Adrenal gland (tissue), 12 donors: ENCODE results near the gene MAP3K14. TPM values are rescaled to one million over a fixed set of nuclear protein-coding genes. Genes with fewer than 3 reads are reported as not detected.
A peak's percentile ranks its signal among the peaks of the same experiment; 100 is the strongest.
"Not testable (repeated sequence)": the region's sequence is repeated elsewhere in the genome, so short reads cannot be mapped to it uniquely, and the experiment has no call there.

ENCODE experiments used
- DNase-seq, 7 donors: peaks; one replicate each; pipeline ENCODE4 v3.0.0-alpha.2; 2019 to 2020
- H3K27ac ChIP-seq, 5 donors: fragments of 200-600 bp; sonication (generic) in 4 of 5; 1 replicate in 3 of 5; 2 replicates in 2 of 5; pipeline versions ENCODE4 v1.5.1 to v1.8.0; 2016 to 2020; ENCODE audit warnings: mild to moderate bottlenecking in 1 of 5
- H3K27me3 ChIP-seq: fragments of 200-600 bp; 2 replicates; pipeline ENCODE4 v1.8.0; 2021
- H3K36me3 ChIP-seq, 2 donors: fragments of 200-600 bp; replicated peaks in 1 of 2; 1 replicate in 1 of 2; 2 replicates in 1 of 2; pipeline versions ENCODE4 v1.5.1 to v1.8.0; 2018 to 2022
- H3K4me1 ChIP-seq, 2 donors: fragments of 200-600 bp; replicated peaks in 1 of 2; 1 replicate in 1 of 2; 2 replicates in 1 of 2; pipeline versions ENCODE4 v1.5.1 to v1.8.0; 2018 to 2021
- H3K4me3 ChIP-seq, 4 donors: fragments of 200-600 bp; sonication (generic) in 3 of 4; one replicate each; pipeline ENCODE4 v1.5.1; 2016 to 2018
- H3K9me3 ChIP-seq, 3 donors: fragments of 200-600 bp; sonication (generic) in 1 of 3; replicated peaks in 1 of 3; 1 replicate in 2 of 3; 2 replicates in 1 of 3; pipeline versions ENCODE4 v1.5.1 to v1.8.0; 2016 to 2021
- POLR2A ChIP-seq, 2 donors: fragments of 450-650 bp; IDR thresholded peaks; one replicate each; pipeline ENCODE4 v1.6.1; 2017; ENCODE audit warnings: antibody characterized with exemption in 2 of 2, mild to moderate bottlenecking in 2 of 2, moderate library complexity in 1 of 2
- WGBS, 4 donors: extraction: QIAGEN DNeasy Blood & Tissue Kit in 2 of 4; methylation state at CpG; one replicate each; pipeline versions ENCODE4 v1.1.5 to v1.1.7; 2013 to 2017; 5-methylcytosine and 5-hydroxymethylcytosine counted together
- intact Hi-C, 2 donors: fragments of 100-400 bp; cut with DNase I; formaldehyde crosslinking; loops; one replicate each; pipeline versions ENCODE4 v1.14.1 to v1.15.0; 2022 to 2023
- polyA plus RNA-seq, 3 donors: library from polyadenylated mRNA; stranded (reverse); fragments of 200-250 nt in 2 of 3; fragments of 350-450 nt in 1 of 3; fragmentation: Illumina TruSeq in 1 of 3; extraction: RNeasy Lipid Tissue Mini Kit (QIAGEN cat#74804) in 1 of 3; gene quantifications; one replicate each; pipeline ENCODE4 v1.2.3, GENCODE V29; 2013 to 2014
- total RNA-seq, 9 donors: library from RNA; depleted of rRNA in 4 of 9; stranded (reverse); fragments of >200 nt in 4 of 9; fragments of 120-200 nt in 1 of 9; fragmentation: NEBNext Ultra II Directional in 1 of 9; extraction: Animal tissue kit (Norgen Biotek cat#: 25700) in 1 of 9; gene quantifications; one replicate each; pipeline versions ENCODE4 v1.1.0 to v1.2.4, GENCODE V29; 2013 to 2023
- TF ChIP-seq, protein P1 (sequence below), 6 experiments: fragments of 450-650 bp in 4 of 6; fragments of 200-600 bp in 2 of 6; sonication (generic) in 1 of 6; IDR thresholded peaks; 1 replicate in 5 of 6; 2 replicates in 1 of 6; pipeline versions ENCODE4 v1.5.1 to v1.8.0; 2016 to 2021; ENCODE audit warnings: antibody characterized with exemption in 6 of 6, mild to moderate bottlenecking in 2 of 6, moderate library complexity in 1 of 6
- donor health status: healthy with polysubstance abuse.
- donor health status: Bipolar disorder and iron deficiency.
- donor health status: DM: yes; HTN: yes; CAD: no.
- donor health status: DM: no; HTN: no; CAD: no.
- donor health status: DM: no; HTN: no; CAD: no.
- donor health status: DM: yes; HTN: yes; CAD: no.

Gene MAP3K14
- total and polyA plus RNA-seq, 12 donors = 2.4 to 14.7 (median 7.2) TPM

DNA sequence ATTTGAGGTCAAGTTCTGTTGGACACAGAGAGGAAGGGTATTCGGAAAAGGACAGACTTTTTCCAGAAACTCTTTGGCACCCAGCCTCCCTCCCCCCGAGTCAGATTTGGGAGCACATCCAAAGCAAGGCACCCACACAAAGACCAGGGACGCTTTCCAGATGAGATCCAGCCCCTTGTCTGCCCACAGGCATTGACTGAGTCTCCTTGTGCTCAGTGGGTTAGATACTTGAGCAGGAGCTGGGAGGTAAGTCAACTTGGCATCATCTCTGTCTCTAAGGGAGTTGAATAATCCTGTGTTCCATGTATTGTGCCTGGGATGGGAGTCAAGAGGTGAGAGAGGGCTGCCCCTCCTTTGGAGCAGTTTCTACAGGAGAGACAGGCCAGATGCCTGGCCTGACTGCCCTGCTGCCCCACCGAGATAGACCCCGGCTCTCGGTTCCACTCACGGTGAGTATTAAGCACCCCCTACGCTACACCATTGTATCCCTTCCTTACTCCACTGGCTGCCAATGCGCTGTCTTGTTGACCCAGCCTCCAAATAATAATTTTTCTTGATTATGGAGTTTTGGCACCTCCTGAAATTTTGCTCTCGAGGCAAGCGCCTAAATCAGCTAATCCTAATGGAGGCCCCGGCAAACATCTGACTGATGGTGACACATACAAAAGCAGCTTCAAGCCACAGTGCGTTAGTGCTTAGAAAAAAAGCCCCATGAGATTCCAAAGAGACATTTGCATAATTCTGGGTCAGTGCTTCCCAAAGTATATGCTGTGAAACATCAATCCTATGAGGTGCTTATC lies 29.6 kb upstream of the MAP3K14 start:
- intact Hi-C loops = no loop called here
- H3K9me3 ChIP-seq = no peaks in the 10 kb centered on the region
- H3K27ac ChIP-seq = peak overlapping the region in 1 of 5 donors; percentile 57
- TF ChIP-seq, protein P1, sequence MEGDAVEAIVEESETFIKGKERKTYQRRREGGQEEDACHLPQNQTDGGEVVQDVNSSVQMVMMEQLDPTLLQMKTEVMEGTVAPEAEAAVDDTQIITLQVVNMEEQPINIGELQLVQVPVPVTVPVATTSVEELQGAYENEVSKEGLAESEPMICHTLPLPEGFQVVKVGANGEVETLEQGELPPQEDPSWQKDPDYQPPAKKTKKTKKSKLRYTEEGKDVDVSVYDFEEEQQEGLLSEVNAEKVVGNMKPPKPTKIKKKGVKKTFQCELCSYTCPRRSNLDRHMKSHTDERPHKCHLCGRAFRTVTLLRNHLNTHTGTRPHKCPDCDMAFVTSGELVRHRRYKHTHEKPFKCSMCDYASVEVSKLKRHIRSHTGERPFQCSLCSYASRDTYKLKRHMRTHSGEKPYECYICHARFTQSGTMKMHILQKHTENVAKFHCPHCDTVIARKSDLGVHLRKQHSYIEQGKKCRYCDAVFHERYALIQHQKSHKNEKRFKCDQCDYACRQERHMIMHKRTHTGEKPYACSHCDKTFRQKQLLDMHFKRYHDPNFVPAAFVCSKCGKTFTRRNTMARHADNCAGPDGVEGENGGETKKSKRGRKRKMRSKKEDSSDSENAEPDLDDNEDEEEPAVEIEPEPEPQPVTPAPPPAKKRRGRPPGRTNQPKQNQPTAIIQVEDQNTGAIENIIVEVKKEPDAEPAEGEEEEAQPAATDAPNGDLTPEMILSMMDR (IDR thresholded peaks at IDR 0.05) = no peak
- no peak for TF ChIP-seq POLR2A (IDR thresholded peaks at IDR 0.05)
- 69 to 89% (median 84%) methylated on average over 10 to 13 of the region's 13 CpGs for WGBS, 4 donors
- no peaks in the 10 kb centered on the region for H3K36me3 ChIP-seq
- H3K4me3 ChIP-seq = no peak overlapping the region
- H3K4me1 ChIP-seq = peaks cover 0 to 8% of the 10 kb centered on the region in 2 donors
- H3K27me3 ChIP-seq = no peaks in the 10 kb centered on the region
- peak in 1 of 7 donors; percentile 46 for DNase-seq

DNA sequence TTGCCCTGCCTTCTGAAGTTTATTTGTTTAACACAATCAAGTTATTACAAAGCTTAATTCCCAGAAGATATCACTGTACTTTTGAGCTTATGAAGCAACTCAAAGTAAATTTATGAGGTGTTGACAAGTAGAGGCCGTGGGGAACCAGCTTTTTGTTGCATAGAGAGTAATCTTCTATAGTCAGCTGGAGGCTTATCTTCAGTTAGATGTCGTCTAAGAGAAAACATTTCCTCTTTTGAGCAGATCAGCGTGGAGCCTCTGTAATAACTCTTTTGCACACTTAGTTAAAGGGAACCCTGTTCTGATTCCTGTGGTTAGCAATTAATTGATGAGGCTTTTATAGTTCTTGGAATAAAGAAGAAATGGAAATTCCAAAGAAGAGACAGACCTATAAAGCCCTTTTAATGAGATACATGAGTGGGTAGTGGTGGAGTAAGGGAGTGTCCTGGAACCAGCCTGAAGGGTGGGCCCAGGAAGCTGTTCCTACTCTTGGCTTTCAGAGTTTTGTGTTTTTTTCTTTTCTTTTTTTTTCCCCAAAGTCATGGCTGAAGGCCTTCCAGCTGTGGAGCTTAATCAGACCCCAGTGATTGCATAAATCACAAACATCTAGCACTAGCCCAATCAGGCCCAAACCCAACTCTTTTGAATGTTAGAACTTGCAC lies 28.9 kb upstream of the MAP3K14 start:
- no peaks in the 10 kb centered on the region for H3K36me3 ChIP-seq
- 9 to 33% (median 21%) methylated on average over 3 of the region's 3 CpGs for WGBS, 4 donors
- no peaks in the 10 kb centered on the region for H3K27me3 ChIP-seq
- no peak overlapping the region for H3K4me3 ChIP-seq
- H3K4me1 ChIP-seq = peaks cover 0 to 8% of the 10 kb centered on the region in 2 donors
- peak in 3 of 7 donors; percentile 42 to 53 (median 48) for DNase-seq
- intact Hi-C loops = no loop called here
- TF ChIP-seq POLR2A (IDR thresholded peaks at IDR 0.05) = no peak
- TF ChIP-seq, protein P1 (IDR thresholded peaks at IDR 0.05) = no peak
- H3K9me3 ChIP-seq = no peaks in the 10 kb centered on the region
- H3K27ac ChIP-seq = peak overlapping the region in 2 of 5 donors; percentile 26 to 74

DNA sequence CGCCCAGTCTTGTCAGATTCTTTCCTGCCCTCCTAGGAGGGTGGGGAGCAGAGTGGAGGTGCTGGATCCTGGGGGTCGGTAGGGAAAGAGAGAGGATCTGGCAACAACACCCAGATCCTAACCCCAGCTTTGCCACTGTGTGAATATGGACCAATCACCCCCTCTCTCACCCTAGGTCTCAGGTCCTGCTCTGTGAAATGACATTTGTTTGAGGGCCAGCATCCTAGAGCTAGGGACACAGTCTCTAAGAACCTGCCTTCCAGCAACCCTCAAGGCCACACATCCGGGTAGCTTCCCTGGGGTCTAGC lies 28.4 kb upstream of the MAP3K14 start:
- WGBS, 4 donors = 59 to 80% (median 72%) methylated on average over 3 of the region's 3 CpGs
- no peak for DNase-seq
- Histone ChIP-seq H3K4me3 (no peak overlapping the region), H3K27ac (peak overlapping the region in 2 of 5 donors; percentile 26 to 74), H3K36me3 (no peaks in the 10 kb centered on the region), H3K9me3 (no peaks in the 10 kb centered on the region), H3K4me1 (peaks cover 0 to 8% of the 10 kb centered on the region in 2 donors), H3K27me3 (no peaks in the 10 kb centered on the region)
- TF ChIP-seq, protein P1 (IDR thresholded peaks at IDR 0.05) = no peak
- no peak for TF ChIP-seq POLR2A (IDR thresholded peaks at IDR 0.05)
- intact Hi-C loops = no loop called here

DNA sequence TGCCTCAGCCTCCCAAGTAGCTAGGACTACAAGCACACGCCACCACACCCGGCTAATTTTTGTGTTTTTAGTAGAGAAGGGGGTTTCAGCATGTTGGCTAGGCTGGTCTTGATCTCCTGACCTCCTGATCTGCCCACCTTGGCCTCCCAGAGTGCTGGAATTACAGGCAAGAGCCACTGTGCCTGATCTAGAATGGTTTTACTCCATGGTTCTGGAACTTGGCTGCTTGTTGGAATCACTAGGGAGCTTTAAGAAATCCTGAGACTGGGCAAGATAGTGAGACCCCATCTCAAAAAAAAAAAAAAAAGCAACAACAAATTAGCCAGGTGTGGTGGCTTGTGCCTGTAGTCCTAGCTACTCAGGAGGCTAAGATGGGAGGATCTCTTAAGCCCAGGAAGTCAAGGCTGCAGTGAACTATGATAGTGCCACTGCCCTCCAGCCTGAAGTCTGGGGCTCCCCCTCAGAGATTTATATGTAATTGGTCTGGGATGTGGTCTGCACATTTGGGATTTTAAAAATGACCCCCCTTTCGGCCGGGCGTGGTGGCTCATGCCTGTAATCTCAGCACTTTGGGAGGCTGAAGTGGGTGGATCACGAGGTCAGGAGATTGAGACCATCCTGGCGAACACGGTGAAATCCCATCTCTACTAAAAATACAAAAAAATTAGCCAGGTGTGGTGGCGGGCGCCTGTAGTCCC lies 27.3 kb upstream of the MAP3K14 start:
- intact Hi-C loops, H3K4me3 ChIP-seq, H3K27ac ChIP-seq, H3K9me3 ChIP-seq, H3K36me3 ChIP-seq, H3K4me1 ChIP-seq, H3K27me3 ChIP-seq: not testable (repeated sequence)
- DNase-seq = peak in 1 of 7 donors; percentile 21
- WGBS, 4 donors = 92 to 95% (median 93%) methylated on average over 10 of the region's 10 CpGs
